Left colon (tissue), 2 donors: Measurements from ENCODE around the gene GUCY1B1. TPM values are rescaled to one million over a fixed set of nuclear protein-coding genes. Genes with fewer than 3 reads are reported as not detected.

Experiments used
- ATAC-seq: fragments of 200-7000 bp; cut with Tn5 transposase; one replicate; pipeline ENCODE4 v1.9.1; 2020; ENCODE audit warnings: mild to moderate bottlenecking, moderate library complexity
- DNase-seq, 2 donors: peaks; one replicate each; pipeline ENCODE4 v3.0.0-alpha.2; 2020
- intact Hi-C, 2 donors: fragments of 100-400 bp; cut with DNase I in 1 of 2; cut with micrococcal nuclease in 1 of 2; formaldehyde crosslinking; loops; one replicate each; pipeline versions ENCODE4 v1.11.2 to v1.14.0; 2022; cut with DNase I, micrococcal nuclease
- long read RNA-seq: library from polyadenylated mRNA; unstranded; transcript quantifications from one replicate; pipeline ENCODE4 v2.0.0, GENCODE V29; 2021
- total RNA-seq, 2 donors: library from RNA; stranded (reverse); fragmentation: NEBNext Ultra II Directional; extraction: Animal tissue kit (Norgen Biotek cat#: 25700); gene quantifications; one replicate each; pipeline ENCODE4 v1.2.1, GENCODE V29; 2021
- donor health status: DM: no; HTN: no; CAD: no.
- donor health status: DM: yes; HTN: yes; CAD: no.

Gene GUCY1B1
- total RNA-seq: 1 to 10 TPM; 1.0 to 6.9 TPM
- long read RNA-seq, partial matches to known transcripts: 0 of 2 reads
- long read RNA-seq, other reads (novel, unspliced or antisense): 0 of 2 reads

DNA sequence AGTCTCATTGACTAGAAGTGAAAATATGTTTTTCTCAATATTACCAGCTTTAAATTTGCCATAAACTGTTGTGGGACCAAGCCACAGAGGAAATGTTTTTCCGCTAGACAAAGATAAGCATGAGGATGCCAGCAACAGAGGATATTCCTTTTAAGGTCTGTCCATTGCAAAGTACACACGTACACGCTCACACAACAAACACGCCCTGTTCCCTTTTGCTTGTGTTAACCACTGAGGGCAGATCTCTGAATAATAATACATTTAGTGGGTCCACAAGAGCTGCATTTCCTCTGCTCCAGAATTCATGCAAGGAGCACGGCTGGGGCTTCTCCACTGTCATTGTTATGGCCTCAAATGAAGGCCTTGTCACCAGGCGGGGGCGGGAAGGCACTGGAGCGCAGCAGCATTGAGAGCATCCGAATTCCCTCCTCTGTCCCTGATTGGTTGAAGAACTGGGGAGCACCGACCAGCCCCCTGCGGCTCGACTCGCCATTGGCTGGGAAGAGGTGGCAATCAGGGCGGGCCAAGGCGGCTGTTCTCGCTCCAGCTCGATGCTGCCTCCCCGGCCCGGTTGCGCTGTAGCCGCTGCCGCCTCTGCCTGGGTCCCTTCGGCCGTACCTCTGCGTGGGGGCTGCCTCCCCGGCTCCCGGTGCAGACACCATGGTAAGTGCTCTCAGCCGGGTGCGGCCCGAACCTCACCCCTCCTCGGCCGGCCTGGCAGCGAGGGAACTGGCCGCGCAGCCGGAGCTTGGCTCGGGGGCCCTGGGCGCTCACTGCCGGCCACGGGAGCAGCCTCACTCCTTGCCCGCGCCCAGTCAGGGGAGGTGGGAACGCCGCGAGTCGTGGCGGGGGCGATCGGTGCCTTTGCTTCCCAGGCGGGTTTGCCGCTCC lies at the start of gene GUCY1B1:
TSS of gene GUCY1B1 (plus strand) at position 541 of the 891 bp plus-strand sequence. CDS start at position 661, 120 bp downstream.
- intact Hi-C loops: no loop called here
- DNase-seq (peak; percentile 68 to 86), ATAC-seq (peak; percentile 87)

- no peak for ATAC-seq
- intact Hi-C loops: no loop called here
- no peak for DNase-seq
Measured at GRCh38 chr4:155709918-155710317, 48.9 kb upstream of the GUCY1B1 start.

DNA sequence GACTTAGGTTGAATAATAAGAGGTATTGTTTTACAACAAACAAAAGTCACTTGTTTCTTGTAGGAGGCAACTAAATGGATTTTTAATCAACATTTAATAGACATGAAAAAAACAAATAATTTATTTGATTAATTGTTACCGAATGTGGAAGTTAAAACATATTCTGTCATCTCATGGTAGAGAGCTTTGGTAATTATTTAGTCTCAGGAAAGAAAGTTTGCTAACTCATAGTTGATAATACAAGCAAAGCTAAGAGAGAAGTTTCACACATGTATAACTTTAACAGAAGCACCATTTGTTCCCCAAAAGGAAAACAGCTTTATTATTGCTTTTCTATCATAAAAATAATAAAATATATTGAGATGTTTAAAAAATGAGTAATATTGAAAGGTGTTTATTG lies 47.3 kb upstream of the GUCY1B1 start:
- intact Hi-C loops: no loop called here
- DNase-seq (no peak), ATAC-seq (no peak)

GRCh38 chr4:155712846-155713245 lies 46.0 kb upstream of the GUCY1B1 start:
- DNase-seq: no peak
- ATAC-seq: no peak
- intact Hi-C loops: no loop called here

GRCh38 chr4:155713911-155714310 lies 44.9 kb upstream of the GUCY1B1 start:
- ATAC-seq: no peak
- no peak for DNase-seq
- intact Hi-C loops: no loop called here

DNA sequence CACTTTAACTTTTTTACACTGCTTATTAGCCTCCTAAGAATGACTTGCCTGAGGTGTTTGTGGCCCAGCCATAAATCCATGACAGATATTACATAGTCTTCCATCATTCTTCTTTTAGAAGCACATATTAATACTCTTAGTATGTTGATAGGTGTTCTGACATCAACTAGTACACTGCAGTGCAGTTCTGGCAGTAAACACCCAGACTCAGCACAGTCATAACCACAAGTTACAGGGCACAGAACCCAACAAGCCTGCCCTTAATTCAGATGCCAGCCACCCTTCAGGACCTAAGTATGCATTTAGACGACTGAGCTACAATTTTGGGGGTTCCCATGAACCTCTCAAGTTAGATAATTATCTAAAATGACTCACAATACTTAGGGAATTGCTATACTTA lies 36.5 kb upstream of the GUCY1B1 start:
- intact Hi-C loops: no loop called here
- ATAC-seq (no peak), DNase-seq (no peak)

- intact Hi-C loops: no loop called here
- DNase-seq: no peak
- no peak for ATAC-seq
Measured at GRCh38 chr4:155722816-155723499, 35.9 kb upstream of the GUCY1B1 start.

DNA sequence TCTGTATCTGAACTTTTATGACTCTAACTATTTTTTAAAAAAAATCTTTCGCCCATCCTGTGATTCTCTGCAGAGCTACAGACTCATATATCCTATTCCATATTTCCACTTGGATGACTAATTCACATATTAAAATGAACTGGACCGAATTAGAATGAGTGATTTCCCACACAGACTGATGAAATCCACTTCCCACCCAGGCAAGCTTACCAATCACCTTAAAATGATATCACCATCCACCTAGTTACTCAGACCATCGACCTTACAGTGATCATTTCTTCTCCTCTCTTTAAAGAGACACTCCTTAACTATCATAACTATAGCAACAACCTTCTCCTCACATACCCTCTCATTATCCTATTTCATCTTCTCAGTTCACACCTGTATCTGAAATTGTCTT lies 34.1 kb upstream of the GUCY1B1 start:
- intact Hi-C loops: no loop called here
- DNase-seq: no peak

GRCh38 chr4:155734065-155734464 lies 24.8 kb upstream of the GUCY1B1 start:
- DNase-seq (no peak), ATAC-seq (no peak)
- intact Hi-C loops: no loop called here

More for the DNA sequence above, 34.1 kb upstream of the GUCY1B1 start:
- no peak for ATAC-seq

- intact Hi-C loops: no loop called here
- DNase-seq: no peak
- no peak for ATAC-seq
Measured at GRCh38 chr4:155734951-155735350, 23.9 kb upstream of the GUCY1B1 start.

DNA sequence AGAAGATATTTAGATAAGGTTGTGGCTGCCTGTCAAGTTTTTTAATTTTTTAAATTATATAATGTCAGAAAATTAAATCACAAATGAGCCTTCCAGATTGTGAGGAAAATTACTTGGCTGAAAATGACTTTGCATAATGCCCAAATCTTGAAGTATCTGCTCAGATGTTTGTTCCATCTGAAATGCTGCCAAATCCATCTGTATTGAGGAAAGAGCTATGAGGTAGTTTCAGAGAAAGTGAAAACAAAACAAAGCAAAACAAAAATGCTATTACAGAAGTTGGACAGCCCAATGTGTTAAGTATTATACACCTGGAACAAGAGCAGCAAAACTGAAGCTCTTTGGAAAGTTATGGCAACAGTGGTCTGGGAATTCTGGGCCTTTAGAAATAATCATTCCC lies 23.3 kb upstream of the GUCY1B1 start:
- intact Hi-C loops: no loop called here
- DNase-seq (no peak), ATAC-seq (no peak)

GRCh38 chr4:155738548-155738947 lies 20.3 kb upstream of the GUCY1B1 start:
- intact Hi-C loops: no loop called here
- DNase-seq: no peak
- ATAC-seq: no peak

DNA sequence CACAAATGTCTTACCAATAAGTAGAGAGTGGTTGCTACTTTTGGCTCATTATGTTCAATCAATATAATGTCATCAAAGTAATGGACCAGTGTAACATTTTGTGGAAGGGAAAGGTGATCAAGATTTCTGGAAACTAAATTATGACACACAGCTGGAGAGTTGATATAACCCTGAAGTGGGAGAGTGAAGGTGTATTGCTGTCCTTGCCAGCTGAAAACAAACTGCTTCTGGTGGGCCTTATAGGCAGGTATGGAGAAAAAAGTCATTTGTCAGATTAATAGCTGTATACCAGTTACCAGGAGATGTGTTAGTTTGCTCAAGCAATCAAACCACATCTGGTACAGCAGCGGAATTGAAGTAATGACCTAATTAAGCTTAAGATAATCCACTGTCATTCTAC lies 17.3 kb upstream of the GUCY1B1 start:
- ATAC-seq (no peak), DNase-seq (no peak)

GRCh38 chr4:155742310-155743015 lies 16.4 kb upstream of the GUCY1B1 start:
- no peak for DNase-seq
- no peak for ATAC-seq
- intact Hi-C loops: no loop called here

More for the DNA sequence above, 17.3 kb upstream of the GUCY1B1 start:
- intact Hi-C loops: no loop called here

- intact Hi-C loops: no loop called here
- no peak for DNase-seq
- no peak for ATAC-seq
Measured at GRCh38 chr4:155745984-155746383, 12.8 kb upstream of the GUCY1B1 start.

- intact Hi-C loops: no loop called here
- ATAC-seq: no peak
- no peak for DNase-seq
Measured at GRCh38 chr4:155748039-155748438, 10.8 kb upstream of the GUCY1B1 start.

DNA sequence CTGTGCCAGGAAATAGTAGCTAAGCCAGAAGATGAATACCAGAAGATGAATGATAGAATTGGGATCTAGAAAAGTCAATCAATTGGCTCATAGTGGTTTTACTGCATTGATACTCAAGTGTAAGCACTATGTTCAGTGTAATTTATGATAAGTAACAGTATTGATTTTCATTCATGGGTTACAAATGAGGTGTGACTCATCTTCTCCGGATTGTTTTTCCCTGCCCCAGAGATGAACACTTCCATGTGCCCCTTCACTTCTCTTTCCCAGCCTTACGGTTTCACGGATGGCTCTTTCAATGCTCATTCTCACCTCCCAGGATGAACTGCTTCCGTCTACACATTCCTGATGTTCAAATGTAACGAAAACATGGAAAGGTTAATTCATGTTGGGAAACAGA lies 9.8 kb upstream of the GUCY1B1 start:
- no peak for DNase-seq
- no peak for ATAC-seq
- intact Hi-C loops: no loop called here

GRCh38 chr4:155751569-155751968 lies 7.3 kb upstream of the GUCY1B1 start:
- DNase-seq (no peak), ATAC-seq (no peak)
- intact Hi-C loops: no loop called here

DNA sequence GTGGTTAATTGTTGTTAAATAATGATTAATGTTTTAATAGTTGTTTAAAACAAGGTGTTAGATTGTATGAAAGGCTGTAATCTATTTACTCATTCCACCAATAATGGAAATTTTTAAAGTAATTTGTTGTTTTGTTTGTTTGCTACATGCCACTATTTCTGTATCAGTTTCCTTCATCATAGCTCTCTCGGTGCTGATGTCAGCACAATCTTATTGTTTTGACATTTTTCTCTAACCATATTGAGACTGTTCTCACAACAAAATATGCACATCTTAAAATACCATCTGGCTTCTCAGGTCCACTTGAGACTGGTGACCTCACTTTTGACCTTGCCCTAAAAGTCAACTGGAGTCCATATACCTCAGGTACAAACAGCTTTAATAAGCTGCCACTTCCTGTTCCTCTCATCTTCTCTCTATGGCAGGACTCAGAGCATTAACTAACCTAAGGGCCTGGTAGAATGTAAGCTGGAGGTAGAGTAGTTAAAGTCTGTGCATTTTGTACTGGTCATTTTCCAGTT lies 1.0 kb upstream of the GUCY1B1 start:
- DNase-seq: no peak
- intact Hi-C loops: no loop called here
- ATAC-seq: no peak
